GM12873 (cell line): ENCODE measurements around the gene FFAR4.

Source experiments
- TF ChIP-seq, protein P1 (sequence below): IDR thresholded peaks from 2 replicates; pipeline ENCODE4 v1.5.1; 2012; ENCODE audit warnings: low read depth, mild to moderate bottlenecking, moderate library complexity, low read length, control low read depth; ENCODE audit not compliant: insufficient read depth; ENCODE audit errors: missing control alignments

FFAR4 gene

DNA sequence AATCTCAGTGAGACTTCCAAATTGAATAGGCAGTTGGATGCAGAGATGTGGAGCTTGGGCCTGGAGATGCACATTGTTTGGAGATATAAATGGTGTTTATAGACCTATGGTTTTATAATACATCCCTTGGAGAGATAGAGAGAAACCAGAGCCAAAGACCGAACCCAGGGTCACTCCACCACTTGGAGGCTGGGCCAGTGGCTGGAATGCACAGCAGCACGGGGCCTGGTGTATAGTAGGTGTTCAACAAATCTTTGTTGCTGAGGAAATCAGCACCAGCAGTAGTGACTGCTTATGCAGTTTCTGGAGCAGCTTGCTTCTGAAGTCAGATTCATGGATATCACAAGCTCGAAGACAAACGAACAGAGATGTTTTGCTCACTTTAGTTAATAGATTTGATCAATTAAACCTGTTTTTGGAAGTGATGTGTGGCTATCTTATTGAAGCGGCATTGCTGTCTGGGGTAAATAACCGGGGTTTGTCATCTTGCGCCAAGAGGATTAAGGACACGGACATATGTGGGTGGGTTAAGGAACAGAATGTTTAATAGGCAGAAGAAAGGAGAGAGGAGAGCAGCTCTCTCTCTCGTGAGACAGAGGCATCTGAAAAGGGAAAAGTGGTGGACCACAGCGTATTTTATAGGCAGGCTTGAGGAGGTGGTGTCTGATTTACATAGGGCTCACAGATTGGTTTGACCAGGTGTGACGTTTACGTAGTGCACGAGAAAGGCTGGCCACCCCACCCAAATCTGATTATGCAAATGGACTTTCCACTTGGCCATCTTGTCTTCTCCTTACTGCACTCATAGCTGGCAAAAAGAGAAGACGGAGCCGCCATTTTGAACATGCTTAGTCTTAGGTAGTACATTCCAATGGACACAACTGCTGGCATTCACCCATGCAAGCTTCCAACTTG lies 23.4 kb downstream of the FFAR4 start:
- TF ChIP-seq, protein P1, sequence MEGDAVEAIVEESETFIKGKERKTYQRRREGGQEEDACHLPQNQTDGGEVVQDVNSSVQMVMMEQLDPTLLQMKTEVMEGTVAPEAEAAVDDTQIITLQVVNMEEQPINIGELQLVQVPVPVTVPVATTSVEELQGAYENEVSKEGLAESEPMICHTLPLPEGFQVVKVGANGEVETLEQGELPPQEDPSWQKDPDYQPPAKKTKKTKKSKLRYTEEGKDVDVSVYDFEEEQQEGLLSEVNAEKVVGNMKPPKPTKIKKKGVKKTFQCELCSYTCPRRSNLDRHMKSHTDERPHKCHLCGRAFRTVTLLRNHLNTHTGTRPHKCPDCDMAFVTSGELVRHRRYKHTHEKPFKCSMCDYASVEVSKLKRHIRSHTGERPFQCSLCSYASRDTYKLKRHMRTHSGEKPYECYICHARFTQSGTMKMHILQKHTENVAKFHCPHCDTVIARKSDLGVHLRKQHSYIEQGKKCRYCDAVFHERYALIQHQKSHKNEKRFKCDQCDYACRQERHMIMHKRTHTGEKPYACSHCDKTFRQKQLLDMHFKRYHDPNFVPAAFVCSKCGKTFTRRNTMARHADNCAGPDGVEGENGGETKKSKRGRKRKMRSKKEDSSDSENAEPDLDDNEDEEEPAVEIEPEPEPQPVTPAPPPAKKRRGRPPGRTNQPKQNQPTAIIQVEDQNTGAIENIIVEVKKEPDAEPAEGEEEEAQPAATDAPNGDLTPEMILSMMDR, result no peak

DNA sequence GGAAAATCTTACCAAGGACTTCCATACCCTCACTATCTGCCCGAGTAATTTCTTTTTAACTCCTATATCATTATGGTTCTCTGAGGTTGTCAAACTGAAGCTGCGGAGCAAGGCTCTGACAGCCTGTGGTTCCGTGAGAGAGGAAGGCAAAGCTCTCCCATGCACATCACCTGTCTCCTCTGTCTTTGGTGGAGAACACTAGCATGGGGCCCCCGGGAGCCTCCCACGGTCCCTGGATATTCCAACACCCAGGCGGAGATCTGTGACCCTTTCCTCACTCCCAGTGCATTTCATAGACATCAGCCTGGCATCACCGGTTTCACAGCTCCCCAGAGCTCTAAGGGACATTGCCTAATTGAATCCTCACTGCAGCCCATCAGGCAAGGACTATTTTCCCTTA lies 24.2 kb downstream of the FFAR4 start:
- TF ChIP-seq, protein P1, result no peak

DNA sequence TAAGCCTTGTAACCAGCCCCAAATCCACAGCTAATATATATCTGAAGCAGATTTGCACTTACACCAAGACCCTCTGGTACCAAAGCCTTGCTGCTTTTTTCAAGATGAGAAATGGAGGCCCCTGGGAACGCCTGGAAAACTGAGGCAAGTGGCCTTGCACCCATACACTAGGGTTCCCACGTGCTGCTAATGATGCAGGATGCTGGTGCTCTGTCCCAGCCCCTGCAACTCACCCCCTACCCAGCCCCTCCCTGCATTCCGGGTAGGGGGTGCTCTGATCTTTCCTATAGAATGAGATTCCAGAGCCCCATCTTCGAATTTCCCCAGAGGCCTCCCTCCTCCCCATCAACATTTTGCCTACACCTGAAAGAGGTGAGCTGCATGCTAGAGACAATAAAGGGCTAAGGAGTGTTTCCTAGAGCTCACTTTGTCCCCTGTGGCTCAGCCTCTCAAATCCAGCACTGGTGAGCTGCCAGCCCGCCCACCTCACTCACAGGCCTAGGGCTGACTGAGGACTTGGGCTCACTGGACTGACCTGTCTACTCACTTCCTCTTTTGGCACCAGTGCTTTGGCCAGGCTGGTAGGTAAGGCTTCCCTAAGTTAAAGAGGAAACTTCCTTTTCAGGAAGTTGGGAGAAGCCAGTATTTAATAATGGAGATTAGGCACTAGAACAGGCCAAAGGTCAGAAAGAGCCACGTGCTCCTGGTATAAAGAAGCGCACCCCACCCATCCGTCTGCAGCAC lies 24.8 kb downstream of the FFAR4 start:
- TF ChIP-seq, protein P1, result no peak

DNA sequence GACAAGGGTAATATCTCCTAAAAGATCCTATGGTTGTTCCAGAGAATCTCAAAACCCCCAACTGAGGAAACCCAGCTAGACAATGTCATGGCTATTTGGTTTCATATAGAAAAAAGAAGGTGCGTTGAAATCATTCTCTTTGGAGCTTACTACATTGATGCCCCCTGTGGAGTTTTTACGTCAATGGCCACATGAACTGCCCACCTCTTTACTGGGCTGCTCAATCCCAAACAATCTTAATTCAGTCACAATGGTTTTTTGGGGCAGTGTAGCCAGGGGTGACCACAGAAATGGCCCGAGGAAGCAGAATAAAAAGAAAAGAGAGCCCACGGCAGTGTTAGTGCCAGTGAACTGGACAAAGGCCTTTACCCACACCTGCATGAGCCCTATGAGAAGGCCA lies 26.8 kb downstream of the FFAR4 start:
- TF ChIP-seq, protein P1, result no peak

DNA sequence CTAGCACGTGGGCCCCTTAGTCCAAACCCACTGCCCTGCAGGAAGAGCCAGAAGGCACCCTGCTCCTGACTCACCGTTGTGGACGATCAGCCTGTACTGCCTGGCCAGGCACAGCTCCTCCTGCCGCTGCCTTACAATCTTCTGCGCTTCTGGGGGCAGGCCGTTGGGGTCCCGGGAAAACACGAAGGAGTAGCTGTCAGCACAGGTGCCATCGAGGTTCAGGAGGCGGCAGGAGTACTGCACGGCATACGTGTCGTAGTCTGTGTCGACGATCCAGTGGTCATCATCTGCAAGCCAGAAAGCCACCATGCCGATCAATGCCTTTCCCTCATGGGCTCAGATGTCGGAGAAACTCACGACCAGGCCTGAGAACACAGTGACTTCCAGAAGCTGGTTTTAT lies 27.3 kb downstream of the FFAR4 start:
- TF ChIP-seq, protein P1, result no peak

DNA sequence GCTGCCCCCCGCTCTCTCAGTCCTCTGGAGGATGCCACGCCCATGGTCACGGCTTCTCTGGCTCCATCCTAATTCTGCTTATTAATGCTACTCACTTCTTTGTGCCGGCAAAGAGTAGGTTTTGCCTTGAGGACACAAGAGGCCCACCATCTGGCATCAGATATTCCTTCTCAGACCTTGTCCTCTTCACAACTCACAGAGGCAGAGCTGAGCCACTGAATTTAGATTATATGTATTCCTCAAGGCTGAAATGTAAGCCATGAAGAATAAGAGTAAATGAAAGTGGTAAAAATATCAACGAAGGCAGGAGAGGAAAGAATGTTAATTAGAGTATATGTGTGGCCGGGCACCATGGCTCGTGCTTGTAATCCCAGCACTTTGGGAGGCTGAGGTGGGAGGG lies 28.1 kb downstream of the FFAR4 start:
- TF ChIP-seq, protein P1, result no peak

DNA sequence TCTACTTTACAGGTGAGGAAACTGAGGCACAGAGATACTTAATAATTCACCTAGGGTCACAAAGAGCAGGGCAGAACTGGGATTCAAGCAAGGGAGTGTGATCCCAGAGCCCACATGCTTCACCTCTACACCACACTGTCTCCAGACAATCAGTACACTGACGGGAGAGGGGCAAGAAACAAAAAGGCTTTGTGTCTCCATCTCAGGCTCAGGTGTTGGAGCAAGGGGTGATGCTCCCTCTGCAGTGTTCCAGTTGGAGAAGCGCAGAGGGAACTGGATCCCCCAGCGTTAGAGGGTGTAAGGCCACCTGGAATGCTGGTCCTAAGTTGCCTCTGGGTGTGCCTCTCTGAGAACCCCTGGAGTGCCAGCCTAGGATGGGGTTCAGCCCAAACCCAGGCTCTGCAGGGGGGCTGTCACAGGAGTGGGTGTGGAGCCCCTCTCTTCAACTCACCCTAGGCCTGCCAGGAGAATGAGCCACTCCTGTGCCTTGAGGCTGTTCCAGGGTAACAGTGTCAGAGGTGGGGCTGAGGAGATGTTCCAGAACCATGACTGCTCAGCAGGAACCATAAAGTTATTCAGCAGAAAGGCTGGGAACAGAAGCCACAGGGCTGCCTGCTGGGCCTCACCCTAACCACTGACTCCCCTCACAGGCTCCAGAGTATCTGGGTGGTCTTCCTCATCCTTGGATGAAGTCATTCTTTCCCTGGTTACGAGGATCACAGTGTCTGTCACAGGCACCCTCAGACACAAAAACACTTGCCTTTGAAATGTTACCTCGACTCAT lies 29.1 kb downstream of the FFAR4 start:
- TF ChIP-seq, protein P1, result no peak
